Esophagus muscularis mucosa (tissue), 4 donors: Measurements from ENCODE around the gene DMAC2. TPM values are rescaled to one million over a fixed set of nuclear protein-coding genes. Genes with fewer than 3 reads are reported as not detected.

Experiments
- DNase-seq: peaks from one replicate; pipeline ENCODE4 v3.0.0-alpha.2; 2017; ENCODE audit errors: extremely low spot score
- H3K27ac ChIP-seq, 4 donors: fragments of 200-600 bp; sonication (generic); replicated peaks in 1 of 4; 1 replicate in 3 of 4; 2 replicates in 1 of 4; pipeline ENCODE4 v1.5.1; 2016 to 2019; ENCODE audit warnings: mild to moderate bottlenecking in 1 of 4
- H3K27me3 ChIP-seq, 4 donors: fragments of 200-600 bp; sonication (generic); one replicate each; pipeline versions ENCODE4 v1.5.1 to v1.6.0; 2016 to 2019
- H3K36me3 ChIP-seq, 4 donors: fragments of 200-600 bp; sonication (generic); one replicate each; pipeline ENCODE4 v1.5.1; 2016 to 2019
- H3K4me1 ChIP-seq, 4 donors: fragments of 200-600 bp; sonication (generic); one replicate each; pipeline ENCODE4 v1.5.1; 2016 to 2019
- H3K4me3 ChIP-seq, 4 donors: fragments of 200-600 bp; sonication (generic); 1 replicate in 2 of 4; 2 replicates in 2 of 4; pipeline ENCODE4 v1.5.1; 2016 to 2019; ENCODE audit warnings: mild to moderate bottlenecking in 4 of 4, moderate library complexity in 1 of 4
- H3K9me3 ChIP-seq, 4 donors: fragments of 200-600 bp; sonication (generic); 1 replicate in 3 of 4; 2 replicates in 1 of 4; pipeline ENCODE4 v1.5.1; 2016 to 2019
- EP300 ChIP-seq: sonication (generic); formaldehyde crosslinking; IDR thresholded peaks from one replicate; pipeline ENCODE4 v1.6.1; 2017; ENCODE audit warnings: antibody characterized with exemption
- POLR2A ChIP-seq: fragments of 450-650 bp; IDR thresholded peaks from one replicate; pipeline ENCODE4 v1.6.1; 2017; ENCODE audit warnings: antibody characterized with exemption, moderate library complexity, mild to moderate bottlenecking, low read depth
- POLR2AphosphoS5 ChIP-seq, 2 donors: sonication (generic); formaldehyde crosslinking; IDR thresholded peaks; one replicate each; pipeline ENCODE4 v1.6.1; 2017; ENCODE audit warnings: antibody characterized with exemption in 2 of 2
- WGBS: methylation state at CpG from one replicate; pipeline ENCODE4 v1.1.5; 2018; 5-methylcytosine and 5-hydroxymethylcytosine counted together
- intact Hi-C: fragments of 100-400 bp; cut with DNase I; formaldehyde crosslinking; loops from one replicate; pipeline ENCODE4 v1.15.1; 2023
- total RNA-seq, 4 donors: library from RNA; depleted of rRNA; stranded (reverse); fragments of >200 nt; gene quantifications; one replicate each; pipeline versions ENCODE4 v1.1.0 to v1.2.1, GENCODE V29; 2016
- TF ChIP-seq, protein P1 (sequence below), 3 experiments: fragments of 200-600 bp in 2 of 3; fragments of 450-650 bp in 1 of 3; sonication (generic) in 2 of 3; IDR thresholded peaks; one replicate each; pipeline ENCODE4 v1.5.1; 2017 to 2019; ENCODE audit warnings: antibody characterized with exemption in 3 of 3, mild to moderate bottlenecking in 2 of 3, moderate library complexity in 1 of 3

DMAC2 gene
- total RNA-seq, 4 donors from 2014 or later: 41.9 to 70.6 (median 61.2) TPM

DNA sequence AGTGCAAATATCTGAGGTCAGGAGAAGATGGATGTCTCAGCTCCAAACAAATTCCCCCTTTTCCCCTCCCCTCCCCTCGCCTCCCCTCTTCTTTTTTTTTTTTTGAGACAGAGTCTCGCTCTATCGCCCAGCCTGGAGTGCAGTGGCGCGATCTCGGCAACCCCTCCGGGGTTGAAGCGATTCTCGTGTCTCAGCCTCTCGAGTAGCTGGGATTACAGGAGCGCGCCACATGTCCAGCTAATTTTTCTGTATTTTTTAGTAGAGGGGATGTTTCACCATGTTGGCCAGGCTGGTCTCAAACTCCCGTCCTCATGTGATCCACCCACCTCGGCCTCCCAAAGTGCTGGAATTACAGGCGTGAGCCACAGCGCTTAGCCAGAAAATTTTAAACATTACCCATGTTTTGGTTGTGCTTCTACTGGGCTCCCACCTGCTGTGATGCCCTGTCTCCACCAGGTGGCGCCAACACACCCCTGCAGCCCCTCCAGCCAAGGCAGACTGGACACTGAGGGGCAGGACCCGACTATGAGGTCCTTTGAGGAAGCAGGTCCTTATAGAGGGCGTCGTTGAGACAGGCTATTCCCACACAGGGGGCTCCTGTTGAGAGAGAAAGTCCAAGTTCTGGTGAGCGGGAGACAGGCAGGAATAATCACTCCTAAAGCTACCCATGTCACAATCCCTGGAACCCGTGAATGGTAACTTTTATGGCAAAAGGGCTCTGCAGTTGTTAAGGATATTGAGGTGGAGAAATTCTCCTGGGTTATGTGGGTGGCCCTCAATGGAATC, 9.6 kb upstream of the DMAC2 start:
- H3K4me1 ChIP-seq: peaks cover 12 to 15% (median 13%) of the 10 kb centered on the region in 4 donors
- H3K27me3 ChIP-seq: peaks cover 0 to 36% (median 0%) of the 10 kb centered on the region in 4 donors
- H3K27ac ChIP-seq: no peak overlapping the region
- intact Hi-C loops: no loop called here
- H3K4me3 ChIP-seq: peak overlapping the region; percentile 18 to 50 (median 30)
- H3K9me3 ChIP-seq: no peaks in the 10 kb centered on the region
- TF ChIP-seq EP300: no peak
- peak in 1 of 2 donors; percentile 24 for TF ChIP-seq POLR2AphosphoS5 (IDR thresholded peaks at IDR 0.05)
- TF ChIP-seq, protein P1, sequence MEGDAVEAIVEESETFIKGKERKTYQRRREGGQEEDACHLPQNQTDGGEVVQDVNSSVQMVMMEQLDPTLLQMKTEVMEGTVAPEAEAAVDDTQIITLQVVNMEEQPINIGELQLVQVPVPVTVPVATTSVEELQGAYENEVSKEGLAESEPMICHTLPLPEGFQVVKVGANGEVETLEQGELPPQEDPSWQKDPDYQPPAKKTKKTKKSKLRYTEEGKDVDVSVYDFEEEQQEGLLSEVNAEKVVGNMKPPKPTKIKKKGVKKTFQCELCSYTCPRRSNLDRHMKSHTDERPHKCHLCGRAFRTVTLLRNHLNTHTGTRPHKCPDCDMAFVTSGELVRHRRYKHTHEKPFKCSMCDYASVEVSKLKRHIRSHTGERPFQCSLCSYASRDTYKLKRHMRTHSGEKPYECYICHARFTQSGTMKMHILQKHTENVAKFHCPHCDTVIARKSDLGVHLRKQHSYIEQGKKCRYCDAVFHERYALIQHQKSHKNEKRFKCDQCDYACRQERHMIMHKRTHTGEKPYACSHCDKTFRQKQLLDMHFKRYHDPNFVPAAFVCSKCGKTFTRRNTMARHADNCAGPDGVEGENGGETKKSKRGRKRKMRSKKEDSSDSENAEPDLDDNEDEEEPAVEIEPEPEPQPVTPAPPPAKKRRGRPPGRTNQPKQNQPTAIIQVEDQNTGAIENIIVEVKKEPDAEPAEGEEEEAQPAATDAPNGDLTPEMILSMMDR (IDR thresholded peaks at IDR 0.05): peak in 2 of 3 experiments; percentile 92
- no peak for TF ChIP-seq POLR2A
- peaks cover 0 to 9% (median 0%) of the 10 kb centered on the region in 4 donors for H3K36me3 ChIP-seq
- DNase-seq: peak; percentile 93
- 5% methylated on average over 19 of the region's 22 CpGs for WGBS

DNA sequence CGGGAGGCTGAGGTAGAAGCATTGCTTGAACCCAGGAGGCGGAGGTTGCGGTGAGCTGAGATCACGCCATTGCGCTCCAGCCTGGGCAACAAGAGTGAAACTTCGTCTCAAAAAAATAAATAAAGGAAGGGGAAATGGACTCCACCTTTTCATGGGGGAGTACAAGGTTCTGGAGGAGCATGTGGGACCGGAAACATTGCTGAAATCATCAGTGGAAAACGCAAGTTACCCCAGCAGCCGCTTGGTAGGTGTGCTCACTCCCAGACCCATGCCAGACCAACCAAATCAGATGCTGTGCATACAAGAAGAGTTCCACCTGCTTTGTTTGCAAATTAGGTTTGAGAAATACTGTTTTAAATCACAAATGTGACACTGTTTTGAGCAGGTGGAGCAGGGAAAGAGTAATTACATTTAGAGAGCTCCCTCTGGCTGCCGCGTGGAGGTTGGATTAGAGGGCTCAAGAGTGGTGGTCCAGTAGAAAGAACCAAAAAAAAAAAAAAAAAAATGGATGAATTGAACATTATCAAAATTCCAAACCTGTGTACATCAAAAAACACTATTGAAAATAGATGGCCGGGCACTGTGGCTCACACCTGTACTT, 8.1 kb upstream of the DMAC2 start:
- Histone ChIP-seq H3K27ac (peak overlapping the region in 1 of 4 donors; percentile 31), H3K27me3 (peaks cover 0 to 50% (median under 1%) of the 10 kb centered on the region in 4 donors), H3K36me3 (no peaks in the 10 kb centered on the region), H3K9me3 (no peaks in the 10 kb centered on the region), H3K4me3 (peak overlapping the region; percentile 18 to 41 (median 25)), H3K4me1 (peaks cover 12 to 15% (median 13%) of the 10 kb centered on the region in 4 donors)
- intact Hi-C loops: no loop called here
- WGBS: 52% methylated on average over 12 of the region's 12 CpGs
- TF ChIP-seq POLR2A (no peak), POLR2AphosphoS5 (IDR thresholded peaks at IDR 0.05) (no peak), EP300 (no peak)
- TF ChIP-seq, protein P1 (IDR thresholded peaks at IDR 0.05): no peak
- no peak for DNase-seq

DNA sequence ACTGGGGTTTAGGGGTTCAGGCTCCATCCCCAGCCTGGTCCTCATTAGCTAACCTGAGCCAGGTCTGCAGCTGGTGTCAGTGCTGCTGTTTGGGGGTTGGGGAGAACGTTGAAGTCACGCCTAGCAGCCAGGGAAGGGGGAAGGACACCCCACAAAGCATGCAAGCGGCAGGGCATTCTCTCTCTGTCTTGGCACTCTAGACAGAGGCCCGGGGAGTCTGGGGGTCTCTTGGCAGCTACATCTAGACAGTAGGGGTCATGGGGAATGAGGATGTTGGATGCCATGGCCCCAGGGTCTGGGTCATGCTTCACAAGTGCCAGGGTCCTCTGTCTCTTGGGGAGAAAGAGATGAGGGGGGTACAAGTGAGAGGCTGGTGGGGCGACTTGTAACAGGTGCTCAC, 5.9 kb upstream of the DMAC2 start:
- no peaks in the 10 kb centered on the region for H3K36me3 ChIP-seq
- no peak for DNase-seq
- TF ChIP-seq, protein P1 (IDR thresholded peaks at IDR 0.05): no peak
- TF ChIP-seq POLR2AphosphoS5 (IDR thresholded peaks at IDR 0.05): no peak
- TF ChIP-seq POLR2A: no peak
- TF ChIP-seq EP300: no peak
- H3K9me3 ChIP-seq: no peaks in the 10 kb centered on the region
- peaks cover 0 to 70% (median 3%) of the 10 kb centered on the region in 4 donors for H3K27me3 ChIP-seq
- WGBS: 67% methylated on average over 5 of the region's 5 CpGs
- H3K27ac ChIP-seq: no peak overlapping the region
- peaks cover 12 to 15% (median 13%) of the 10 kb centered on the region in 4 donors for H3K4me1 ChIP-seq
- intact Hi-C loops: no loop called here
- no peak overlapping the region for H3K4me3 ChIP-seq

DNA sequence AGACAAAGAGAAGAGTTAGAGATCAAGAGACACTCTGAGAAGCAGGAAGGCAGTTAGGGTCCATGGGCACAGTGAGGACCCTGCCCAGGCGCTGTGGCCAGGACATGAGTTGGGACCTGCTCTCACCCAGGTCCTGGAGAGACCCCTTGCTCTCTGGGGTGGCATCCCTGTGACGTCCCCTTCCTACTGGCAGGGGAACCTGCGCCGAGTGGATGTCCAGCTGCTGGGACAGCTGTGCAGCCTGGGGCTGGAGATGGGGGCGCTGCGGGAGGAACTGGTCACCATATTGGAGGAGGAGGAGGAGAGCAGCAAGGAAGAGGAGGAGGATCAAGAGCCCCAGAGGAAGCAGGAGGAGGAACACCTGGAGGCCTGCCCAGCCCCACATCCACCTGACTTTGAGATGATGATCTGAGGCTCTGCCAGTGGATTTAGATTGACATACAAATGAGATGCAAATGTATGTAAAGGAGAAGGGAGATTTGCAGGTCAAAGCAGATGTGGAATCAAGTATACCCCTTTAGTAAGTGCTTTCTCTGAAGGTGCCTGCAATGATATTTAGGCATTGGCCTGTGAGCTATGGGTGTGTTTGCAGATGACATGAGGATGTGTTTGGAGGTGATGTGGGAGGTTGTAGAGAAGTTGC, 4.2 kb upstream of the DMAC2 start:
- Histone ChIP-seq H3K9me3 (no peaks in the 10 kb centered on the region), H3K4me1 (peaks cover 12 to 17% (median 14%) of the 10 kb centered on the region in 4 donors), H3K36me3 (no peaks in the 10 kb centered on the region), H3K27me3 (peaks cover 0 to 70% (median 3%) of the 10 kb centered on the region in 4 donors), H3K27ac (no peak overlapping the region), H3K4me3 (no peak overlapping the region)
- TF ChIP-seq POLR2A: no peak
- TF ChIP-seq, protein P1 (IDR thresholded peaks at IDR 0.05): no peak
- TF ChIP-seq POLR2AphosphoS5 (IDR thresholded peaks at IDR 0.05): no peak
- TF ChIP-seq EP300: no peak
- intact Hi-C loops: no loop called here
- no peak for DNase-seq
- 66% methylated on average over 6 of the region's 6 CpGs for WGBS
